GM12878 (cell line): ENCODE results near the gene OCIAD2. TPM values are rescaled to one million over a fixed set of nuclear protein-coding genes. Genes with fewer than 3 reads are reported as not detected.

ENCODE experiments used
- ATAC-seq: fragments of 200-7000 bp; cut with Tn5 transposase; 3 replicates; pipeline ENCODE4 v1.9.1; 2020; ENCODE audit warnings: mild to moderate bottlenecking, moderate library complexity
- BruUV-seq: library from RNA; stranded (reverse); fragments of 400-500 nt; replicated peaks from 2 replicates; lab custom pipeline; 2021; lab: Mats Ljungman, UMichigan
- CTCF ChIA-PET: fragments of 300-600 bp; sonication (Branson Sonifier 250); formaldehyde crosslinking; extraction: SDS; loops from one replicate; lab custom pipeline; 2021; ENCODE audit warnings: inconsistent platforms; lab: Yijun Ruan, JAX
- POLR2A ChIA-PET: fragments of 350-600 bp; formaldehyde crosslinking; extraction: SDS; loops from one replicate; lab custom pipeline; 2021; ENCODE audit warnings: inconsistent platforms; lab: Charles Lee
- RAD21 ChIA-PET: fragments of 300-600 bp; sonication (Branson Sonifier 250); formaldehyde crosslinking; loops from one replicate; lab custom pipeline; 2023; ENCODE audit warnings: antibody characterized with exemption; ENCODE audit not compliant: unreplicated experiment; lab: Charles Lee
- SMC1A ChIA-PET: fragments of 300-600 bp; sonication (Branson Sonifier 250); formaldehyde crosslinking; loops from one replicate; lab custom pipeline; 2023; ENCODE audit not compliant: unreplicated experiment, uncharacterized antibody; lab: Charles Lee
- DNase-seq: peaks from one replicate; pipeline ENCODE4 v3.0.0-alpha.2; 2011; ENCODE audit warnings: low read depth, low spot score
- FAIRE-seq: peaks from 3 replicates; lab custom pipeline; 2011; peaks lifted over from hg19 to GRCh38; lab: Jason Lieb, UNC
- H2AFZ ChIP-seq: 2 replicates; pipeline ENCODE4 v1.6.0; 2011; ENCODE audit warnings: low read depth, low read length, control low read depth; ENCODE audit not compliant: control insufficient read depth
- H3K27ac ChIP-seq: 2 replicates; pipeline ENCODE4 v1.5.1; 2011; ENCODE audit warnings: control low read depth; ENCODE audit not compliant: control insufficient read depth, insufficient read depth
- H3K27me3 ChIP-seq, 2 experiments: replicated peaks in 1 of 2; 2 replicates each; pipeline versions ENCODE4 v1.6.0 to v1.6.1; 2011; ENCODE audit warnings: low read length in 1 of 2; ENCODE audit not compliant: control insufficient read depth in 2 of 2, insufficient read depth in 2 of 2
- H3K36me3 ChIP-seq, 2 experiments: 2 replicates each; pipeline ENCODE4 v1.5.1; 2011; ENCODE audit warnings: low read length in 1 of 2; ENCODE audit not compliant: control insufficient read depth in 2 of 2, insufficient read depth in 2 of 2
- H3K4me1 ChIP-seq: 2 replicates; pipeline ENCODE4 v1.6.1; 2011; ENCODE audit warnings: mild to moderate bottlenecking, low read length, moderate library complexity, mixed read lengths; ENCODE audit not compliant: control insufficient read depth, insufficient read depth
- H3K4me2 ChIP-seq: 2 replicates; pipeline ENCODE4 v1.6.0; 2011; ENCODE audit warnings: control low read depth; ENCODE audit not compliant: control insufficient read depth, insufficient read depth
- H3K4me3 ChIP-seq: fragments of 200-600 bp; sonication (generic); 2 replicates; pipeline ENCODE4 v1.5.1; 2016
- H3K79me2 ChIP-seq: 2 replicates; pipeline ENCODE4 v1.6.0; 2011; ENCODE audit warnings: low read length; ENCODE audit not compliant: control insufficient read depth, insufficient read depth
- H3K9ac ChIP-seq: 2 replicates; pipeline ENCODE4 v1.8.0; 2011; ENCODE audit warnings: low read length, control low read depth, mixed read lengths; ENCODE audit not compliant: control insufficient read depth, insufficient read depth
- H3K9me3 ChIP-seq: replicated peaks from 3 replicates; pipeline ENCODE4 v1.5.1; 2011; ENCODE audit warnings: mild to moderate bottlenecking, low read length; ENCODE audit not compliant: control insufficient read depth, insufficient read depth
- H4K20me1 ChIP-seq: 2 replicates; pipeline ENCODE4 v1.6.0; 2011; ENCODE audit not compliant: control insufficient read depth, insufficient read depth
- ASH2L ChIP-seq: fragments of 300-600, 200-600 bp; sonication (generic); IDR thresholded peaks from 2 replicates; pipeline ENCODE4 v1.6.1; 2017; ENCODE audit warnings: low read depth, mild to moderate bottlenecking, borderline replicate concordance
- CREM ChIP-seq: IDR thresholded peaks from 2 replicates; pipeline ENCODE4 v1.6.1; 2014; ENCODE audit warnings: antibody characterized with exemption, low read depth
- EED ChIP-seq: sonication (generic); IDR thresholded peaks from 2 replicates; pipeline ENCODE4 v1.6.1; 2016; ENCODE audit warnings: antibody characterized with exemption, low read depth
- EGR1 ChIP-seq, 2 experiments: IDR thresholded peaks; 1 replicate in 1 of 2; 2 replicates in 1 of 2; pipeline ENCODE4 v1.6.1; 2011 to 2012; ENCODE audit warnings: low read depth in 2 of 2, low read length in 2 of 2, borderline replicate concordance in 1 of 2, mild to moderate bottlenecking in 1 of 2, moderate library complexity in 1 of 2
- GABPA ChIP-seq: IDR thresholded peaks from 2 replicates; pipeline ENCODE4 v1.6.1; 2014; ENCODE audit warnings: antibody characterized with exemption, low read depth, mild to moderate bottlenecking, inconsistent platforms
- MTA3 ChIP-seq: IDR thresholded peaks from 2 replicates; pipeline ENCODE4 v1.6.1; 2012; ENCODE audit warnings: low read length, inconsistent platforms, borderline replicate concordance
- NFXL1 ChIP-seq: fragments of 450-650 bp; IDR thresholded peaks from 2 replicates; pipeline ENCODE4 v1.6.1; 2017; ENCODE audit warnings: antibody characterized with exemption, mild to moderate bottlenecking, borderline replicate concordance
- NFYB ChIP-seq: IDR thresholded peaks from 2 replicates; pipeline ENCODE4 v1.6.1; 2011; ENCODE audit warnings: low read depth, mild to moderate bottlenecking, low read length, improper control_type of control experiment, moderate library complexity; ENCODE audit not compliant: insufficient read depth
- NRF1 ChIP-seq: conservative IDR thresholded peaks from 2 replicates; pipeline ENCODE4 v1.6.1; 2011; ENCODE audit warnings: mild to moderate bottlenecking, low read depth, low read length, improper control_type of control experiment
- RFX5 ChIP-seq: IDR thresholded peaks from 2 replicates; pipeline ENCODE4 v1.6.1; 2011; ENCODE audit warnings: low read depth, low read length, improper control_type of control experiment
- SIX5 ChIP-seq: IDR thresholded peaks from 2 replicates; pipeline ENCODE4 v1.6.1; 2011; ENCODE audit warnings: mild to moderate bottlenecking, low read depth, low read length, moderate library complexity; ENCODE audit not compliant: severe bottlenecking
- ZNF622 ChIP-seq: fragments of 450-650 bp; IDR thresholded peaks from 2 replicates; pipeline ENCODE4 v1.6.1; 2017; ENCODE audit warnings: mild to moderate bottlenecking, inconsistent platforms
- ZZZ3 ChIP-seq: IDR thresholded peaks from 2 replicates; pipeline ENCODE4 v1.6.1; 2011; ENCODE audit warnings: low read depth; ENCODE audit not compliant: control insufficient read depth, insufficient read length
- WGBS: methylation state at CpG from one replicate; pipeline ENCODE4 v1.1.6; 2016; ENCODE audit warnings: low lambda C conversion rate; ENCODE audit not compliant: insufficient replicate concordance, insufficient coverage; ENCODE audit errors: missing lambda C conversion rate; 5-methylcytosine and 5-hydroxymethylcytosine counted together
- in situ Hi-C: fragments of 300-500 bp; cut with MboI; formaldehyde crosslinking; loops from 9 replicates; pipeline ENCODE4 v1.14.3; 2018; ENCODE audit warnings: mixed read lengths
- intact Hi-C: fragments of 100-400 bp; cut with micrococcal nuclease; formaldehyde crosslinking; loops from one replicate; pipeline ENCODE4 v1.14.2; 2022; ENCODE audit not compliant: unreplicated experiment
- polyA plus RNA-seq, 11 experiments: library from polyadenylated mRNA; depleted of rRNA in 4 of 11; unstranded in 6 of 11; stranded (reverse) in 5 of 11; fragments of >200 nt; fragmentation: Nextera tagmentation in 4 of 11; fragmentation: Illumina TruSeq in 1 of 11; extraction: Ambion mirVana in 4 of 11; extraction: Trizol in 1 of 11; gene quantifications; 1 replicate in 1 of 11; 2 replicates in 10 of 11; pipeline versions ENCODE4 v1.2.1 to v1.2.3, GENCODE V29; 2011 to 2016; ENCODE audit warnings: inconsistent platforms in 2 of 11, missing spikeins in 2 of 11, low read depth in 1 of 11
- total RNA-seq, 4 experiments: library from RNA; depleted of rRNA in 3 of 4; stranded (reverse); fragments of >200 nt in 3 of 4; fragmentation: Illumina TruSeq in 1 of 4; extraction: Trizol in 1 of 4; gene quantifications; 2 replicates each; pipeline versions ENCODE4 v1.2.1 to v1.2.3, GENCODE V29; 2013 to 2021
- TF ChIP-seq, protein P1 (sequence below): fragments of 150-350 bp; IDR thresholded peaks from 2 replicates; pipeline ENCODE4 v1.6.1; 2014; ENCODE audit warnings: mild to moderate bottlenecking, low read depth, low read length
- TF ChIP-seq, protein P2 (sequence below): fragments of 450-650 bp; IDR thresholded peaks from 2 replicates; pipeline ENCODE4 v1.6.1; 2017; ENCODE audit warnings: borderline replicate concordance

Gene OCIAD2
- total and polyA plus RNA-seq, 10 of the 15 experiments (the other 5 are each of a cell fraction or from before 2014, with no cell fraction given), result 42.4 to 140 (median 70.0) TPM

DNA sequence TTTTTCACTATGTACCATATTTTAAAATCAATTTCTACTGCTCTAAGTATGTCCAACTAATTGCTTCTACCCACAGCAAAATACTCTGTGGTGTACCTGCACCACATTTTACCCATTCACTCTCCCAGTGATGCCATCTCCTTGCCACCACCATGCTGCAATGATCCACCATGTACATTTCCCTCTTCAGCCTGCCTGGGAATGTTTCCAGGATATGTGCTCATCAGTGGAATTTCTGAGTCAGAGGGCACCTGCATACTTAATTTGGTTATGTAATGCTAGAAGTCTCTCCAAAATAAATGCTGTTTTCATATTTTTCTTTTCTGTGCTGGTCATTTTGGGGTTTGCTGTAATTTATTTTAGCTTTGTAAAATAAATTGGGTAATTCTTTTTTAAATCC is 33.2 kb upstream of the OCIAD2 start:
- ChIA-PET CTCF (no interaction called here), SMC1A (no interaction called here), RAD21 (no interaction called here), POLR2A (no interaction called here)
- Histone ChIP-seq H3K4me3 (no peak overlapping the region), H3K27ac (no peak overlapping the region), H3K4me1 (no peaks in the 10 kb centered on the region), H3K79me2 (no peaks in the 10 kb centered on the region), H3K9me3 (no peaks in the 10 kb centered on the region; the same call in 2 of the 3 replicates), H2AFZ (no peak overlapping the region), H3K27me3 (no peaks in the 10 kb centered on the region), H3K4me2 (no peak overlapping the region), H4K20me1 (no peaks in the 10 kb centered on the region), H3K9ac (no peak overlapping the region), H3K36me3 (no peaks in the 10 kb centered on the region)
- DNase-seq (no peak), FAIRE-seq (no peak), ATAC-seq (no peak)
- in situ Hi-C loops (no loop called here), intact Hi-C loops (no loop called here)
- no TSS peak for BruUV-seq
- TF ChIP-seq NRF1 (no peak), NFYB (no peak), ZNF622 (no peak)

DNA sequence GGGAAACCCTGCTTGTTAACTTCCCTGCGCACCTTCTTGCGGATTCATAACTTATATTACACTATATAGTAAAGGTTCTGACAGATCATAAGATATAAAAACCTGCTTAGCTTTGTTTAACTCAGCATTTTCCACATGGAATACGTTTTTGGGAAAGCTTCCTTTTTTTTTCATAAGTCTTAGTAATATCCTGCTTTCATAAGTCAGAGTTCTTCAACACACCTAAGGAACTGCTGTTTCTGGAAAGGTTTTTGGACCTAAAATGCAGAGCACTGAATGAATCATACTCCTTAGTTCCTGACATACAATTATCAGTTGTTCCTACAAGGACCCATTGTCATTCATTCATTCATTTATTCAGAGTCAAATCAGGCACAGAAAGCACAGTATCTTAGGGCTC is 32.3 kb upstream of the OCIAD2 start:
- in situ Hi-C loops, result no loop called here
- Histone ChIP-seq H3K9ac (no peak overlapping the region), H2AFZ (no peak overlapping the region), H4K20me1 (no peaks in the 10 kb centered on the region), H3K27me3 (no peaks in the 10 kb centered on the region), H3K36me3 (no peaks in the 10 kb centered on the region), H3K27ac (no peak overlapping the region), H3K4me2 (no peak overlapping the region), H3K4me3 (no peak overlapping the region), H3K79me2 (no peaks in the 10 kb centered on the region), H3K9me3 (no peaks in the 10 kb centered on the region; the same call in 2 of the 3 replicates), H3K4me1 (no peaks in the 10 kb centered on the region)
- DNase-seq (no peak), ATAC-seq (no peak), FAIRE-seq (no peak)
- ChIA-PET SMC1A (no interaction called here), RAD21 (interaction anchor here (0.6 kb wide), 1 partner anchor 202 kb away, joined by 7 read pairs; no protein-coding TSS in a partner anchor), CTCF (interaction anchor here (1.1 kb wide), 1 partner anchor 9 kb away, joined by 3 read pairs; no protein-coding TSS in a partner anchor), POLR2A (no interaction called here)
- WGBS, result 70% methylated on average over 3 of the region's 3 CpGs
- intact Hi-C loops, result no loop called here
- TF ChIP-seq ASH2L (no peak), ZZZ3 (no peak), MTA3 (no peak), RFX5 (no peak), GABPA (no peak), EGR1 (IDR thresholded peaks at IDR 0.05; ENCODE audit: borderline replicate concordance in 1 of 2, low read depth in 2 of 2, low read length in 2 of 2) (no peak), EED (no peak), NFXL1 (no peak), SIX5 (no peak), CREM (no peak)
- TF ChIP-seq, protein P1, sequence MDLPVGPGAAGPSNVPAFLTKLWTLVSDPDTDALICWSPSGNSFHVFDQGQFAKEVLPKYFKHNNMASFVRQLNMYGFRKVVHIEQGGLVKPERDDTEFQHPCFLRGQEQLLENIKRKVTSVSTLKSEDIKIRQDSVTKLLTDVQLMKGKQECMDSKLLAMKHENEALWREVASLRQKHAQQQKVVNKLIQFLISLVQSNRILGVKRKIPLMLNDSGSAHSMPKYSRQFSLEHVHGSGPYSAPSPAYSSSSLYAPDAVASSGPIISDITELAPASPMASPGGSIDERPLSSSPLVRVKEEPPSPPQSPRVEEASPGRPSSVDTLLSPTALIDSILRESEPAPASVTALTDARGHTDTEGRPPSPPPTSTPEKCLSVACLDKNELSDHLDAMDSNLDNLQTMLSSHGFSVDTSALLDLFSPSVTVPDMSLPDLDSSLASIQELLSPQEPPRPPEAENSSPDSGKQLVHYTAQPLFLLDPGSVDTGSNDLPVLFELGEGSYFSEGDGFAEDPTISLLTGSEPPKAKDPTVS, result no peak
- TF ChIP-seq, protein P2, sequence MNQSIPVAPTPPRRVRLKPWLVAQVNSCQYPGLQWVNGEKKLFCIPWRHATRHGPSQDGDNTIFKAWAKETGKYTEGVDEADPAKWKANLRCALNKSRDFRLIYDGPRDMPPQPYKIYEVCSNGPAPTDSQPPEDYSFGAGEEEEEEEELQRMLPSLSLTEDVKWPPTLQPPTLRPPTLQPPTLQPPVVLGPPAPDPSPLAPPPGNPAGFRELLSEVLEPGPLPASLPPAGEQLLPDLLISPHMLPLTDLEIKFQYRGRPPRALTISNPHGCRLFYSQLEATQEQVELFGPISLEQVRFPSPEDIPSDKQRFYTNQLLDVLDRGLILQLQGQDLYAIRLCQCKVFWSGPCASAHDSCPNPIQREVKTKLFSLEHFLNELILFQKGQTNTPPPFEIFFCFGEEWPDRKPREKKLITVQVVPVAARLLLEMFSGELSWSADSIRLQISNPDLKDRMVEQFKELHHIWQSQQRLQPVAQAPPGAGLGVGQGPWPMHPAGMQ, result no peak
- BruUV-seq, result no TSS peak
